Right forelimb (tissue), 1 donor: ENCODE measurements around the gene SF3A1.

Source experiments
- DNase-seq: peaks from one replicate; pipeline ENCODE4 v3.0.0-alpha.2; 2018

SF3A1 gene

GRCh38 chr22:30285176-30285845 lies 71.4 kb downstream of the SF3A1 start:
- DNase-seq: no peak

DNA sequence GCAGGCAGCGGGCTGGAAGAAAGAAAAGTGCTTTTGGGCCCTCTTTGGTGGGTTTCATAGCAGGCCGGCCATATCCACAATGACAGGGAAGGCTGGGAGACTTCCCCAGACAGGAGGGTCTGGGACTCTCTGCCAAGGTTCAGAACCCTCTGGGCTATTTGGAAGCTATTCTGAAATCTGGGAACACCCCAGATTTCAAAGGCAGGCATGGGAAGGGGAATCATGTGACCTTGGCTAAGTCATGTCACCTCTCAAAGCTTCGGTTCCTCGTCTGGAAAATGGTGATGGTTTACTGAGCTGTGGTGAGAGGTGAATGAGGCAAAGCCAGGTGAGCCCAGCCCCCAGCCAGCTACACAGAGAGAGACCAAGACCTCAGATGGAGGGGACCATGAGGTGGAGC lies 72.0 kb downstream of the SF3A1 start:
- DNase-seq: no peak

- no peak for DNase-seq
Observed at GRCh38 chr22:30284172-30284571, 72.5 kb downstream of the SF3A1 start.

GRCh38 chr22:30283342-30283741 lies 73.4 kb downstream of the SF3A1 start:
- no peak for DNase-seq

GRCh38 chr22:30282616-30283046 lies 74.1 kb downstream of the SF3A1 start:
- no peak for DNase-seq
